OCI-LY1 (cell line): Measurements from ENCODE around the gene PLCB2.

ENCODE experiments used
- H2AFZ ChIP-seq: fragments of 200-600 bp; sonication (generic), shearing (Covaris generic); 2 replicates; pipeline ENCODE4 v1.6.0; 2014; ENCODE audit warnings: antibody characterized with exemption, mild to moderate bottlenecking, low read length
- H3F3A ChIP-seq: fragments of 200-600 bp; sonication (generic), shearing (Covaris generic); 2 replicates; pipeline ENCODE4 v1.6.0; 2014; ENCODE audit warnings: mild to moderate bottlenecking, antibody characterized with exemption, low read length, moderate library complexity; ENCODE audit not compliant: insufficient read depth
- H3K27ac ChIP-seq: fragments of 200-600 bp; sonication (generic); 2 replicates; pipeline ENCODE4 v1.5.1; 2014; ENCODE audit warnings: low read length, mixed run types, mild to moderate bottlenecking, low read depth; ENCODE audit not compliant: poor library complexity, severe bottlenecking
- H3K27me3 ChIP-seq: fragments of 200-600 bp; sonication (generic); 2 replicates; pipeline ENCODE4 v1.6.0; 2014; ENCODE audit warnings: antibody characterized with exemption, mild to moderate bottlenecking, low read length, moderate library complexity; ENCODE audit not compliant: insufficient read depth
- H3K36me3 ChIP-seq: fragments of 200-600 bp; sonication (generic); 2 replicates; pipeline ENCODE4 v1.6.1; 2014; ENCODE audit warnings: mild to moderate bottlenecking, antibody characterized with exemption, low read length, moderate library complexity, mixed read lengths; ENCODE audit not compliant: insufficient read depth
- H3K4me1 ChIP-seq: fragments of 200-600 bp; sonication (generic); 2 replicates; pipeline ENCODE4 v1.5.1; 2014; ENCODE audit warnings: mild to moderate bottlenecking, low read length, moderate library complexity; ENCODE audit not compliant: insufficient read depth, severe bottlenecking
- H3K4me2 ChIP-seq: fragments of 200-600 bp; sonication (generic), shearing (Covaris generic); 2 replicates; pipeline ENCODE4 v1.6.1; 2014; ENCODE audit warnings: low read length
- H3K4me3 ChIP-seq: fragments of 200-600 bp; sonication (generic); 2 replicates; pipeline ENCODE4 v1.5.1; 2014; ENCODE audit warnings: low read length, low read depth, mild to moderate bottlenecking, mixed read lengths; ENCODE audit not compliant: poor library complexity, severe bottlenecking
- H3K79me2 ChIP-seq: fragments of 200-600 bp; shearing (Covaris generic); 2 replicates; pipeline ENCODE4 v1.6.1; 2016; ENCODE audit warnings: mixed run types, low read length, mixed read lengths; ENCODE audit not compliant: insufficient read depth
- H3K9ac ChIP-seq: fragments of 200-600 bp; sonication (generic), shearing (Covaris generic); 2 replicates; pipeline ENCODE4 v1.6.1; 2014; ENCODE audit warnings: mild to moderate bottlenecking, low read length, mixed read lengths
- H3K9me2 ChIP-seq: fragments of 200-600 bp; sonication (generic), shearing (Covaris generic); 2 replicates; pipeline ENCODE4 v1.6.1; 2014; ENCODE audit warnings: low read depth, mild to moderate bottlenecking, low read length, mixed read lengths
- H3K9me3 ChIP-seq: fragments of 200-600 bp; shearing (Covaris generic); 2 replicates; pipeline ENCODE4 v1.6.1; 2014; ENCODE audit warnings: low read length, mixed read lengths
- H4K20me1 ChIP-seq: fragments of 200-600 bp; sonication (generic), shearing (Covaris generic); 2 replicates; pipeline ENCODE4 v1.6.0; 2016; ENCODE audit warnings: mild to moderate bottlenecking, low read length; ENCODE audit not compliant: insufficient read depth
- EZH2 ChIP-seq: fragments of 200-600 bp; sonication (generic), shearing (Covaris generic); IDR thresholded peaks from 2 replicates; pipeline ENCODE4 v1.8.0; 2017; ENCODE audit warnings: borderline replicate concordance, mixed run types, mild to moderate bottlenecking, antibody characterized with exemption, low read length, moderate library complexity, mixed read lengths
- TF ChIP-seq, protein P1 (sequence below): fragments of 200-600 bp; sonication (generic), shearing (Covaris generic); IDR thresholded peaks from 2 replicates; pipeline ENCODE4 v1.5.1; 2017; ENCODE audit warnings: mild to moderate bottlenecking, antibody characterized with exemption, low read length, moderate library complexity, mixed read lengths

The PLCB2 gene

DNA sequence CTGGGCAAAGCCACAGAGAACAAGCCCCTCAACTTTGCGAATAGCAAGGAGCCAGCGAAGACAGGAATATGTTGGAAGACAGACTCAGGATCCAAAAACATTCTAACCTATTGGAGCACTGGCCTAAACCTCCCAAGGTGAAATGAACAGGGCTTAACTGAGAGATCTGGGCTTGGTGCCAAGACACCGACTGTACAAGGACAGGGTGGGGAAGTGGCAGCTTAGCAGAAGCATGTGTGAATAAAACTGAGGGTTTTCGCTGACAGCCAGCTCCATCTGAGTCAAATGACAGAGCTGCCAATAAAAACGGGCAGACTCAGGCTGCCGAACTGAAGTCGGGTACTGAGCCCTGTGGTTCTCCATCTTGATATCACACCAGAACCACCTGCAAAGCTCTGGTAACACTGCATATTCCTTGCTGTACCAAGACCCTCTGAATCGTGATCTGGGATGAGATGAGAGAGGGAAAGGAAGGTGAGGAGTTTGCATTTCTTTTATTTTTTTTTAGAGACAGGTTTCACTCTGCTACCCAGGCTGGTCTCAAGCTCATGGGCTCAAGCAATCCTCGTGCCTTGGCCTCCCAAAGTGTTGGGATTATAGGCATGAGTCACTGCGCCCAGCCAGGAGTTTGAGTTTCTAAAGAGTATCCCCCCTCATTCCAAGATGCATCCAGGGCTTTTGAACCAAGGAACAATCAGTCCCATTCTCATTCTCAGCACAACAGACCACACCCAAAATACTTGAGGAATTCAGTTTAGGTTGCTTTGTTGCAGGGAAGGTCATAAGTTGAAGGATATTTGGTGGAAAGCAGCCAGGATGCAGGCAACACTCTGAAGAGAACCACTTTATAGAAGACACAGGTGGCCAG lies 6.0 kb upstream of the PLCB2 start:
- no peaks in the 10 kb centered on the region for H3F3A ChIP-seq
- H4K20me1 ChIP-seq: no peaks in the 10 kb centered on the region
- H3K9me2 ChIP-seq: no peaks in the 10 kb centered on the region
- TF ChIP-seq EZH2: no peak
- TF ChIP-seq, protein P1, sequence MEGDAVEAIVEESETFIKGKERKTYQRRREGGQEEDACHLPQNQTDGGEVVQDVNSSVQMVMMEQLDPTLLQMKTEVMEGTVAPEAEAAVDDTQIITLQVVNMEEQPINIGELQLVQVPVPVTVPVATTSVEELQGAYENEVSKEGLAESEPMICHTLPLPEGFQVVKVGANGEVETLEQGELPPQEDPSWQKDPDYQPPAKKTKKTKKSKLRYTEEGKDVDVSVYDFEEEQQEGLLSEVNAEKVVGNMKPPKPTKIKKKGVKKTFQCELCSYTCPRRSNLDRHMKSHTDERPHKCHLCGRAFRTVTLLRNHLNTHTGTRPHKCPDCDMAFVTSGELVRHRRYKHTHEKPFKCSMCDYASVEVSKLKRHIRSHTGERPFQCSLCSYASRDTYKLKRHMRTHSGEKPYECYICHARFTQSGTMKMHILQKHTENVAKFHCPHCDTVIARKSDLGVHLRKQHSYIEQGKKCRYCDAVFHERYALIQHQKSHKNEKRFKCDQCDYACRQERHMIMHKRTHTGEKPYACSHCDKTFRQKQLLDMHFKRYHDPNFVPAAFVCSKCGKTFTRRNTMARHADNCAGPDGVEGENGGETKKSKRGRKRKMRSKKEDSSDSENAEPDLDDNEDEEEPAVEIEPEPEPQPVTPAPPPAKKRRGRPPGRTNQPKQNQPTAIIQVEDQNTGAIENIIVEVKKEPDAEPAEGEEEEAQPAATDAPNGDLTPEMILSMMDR: no peak
- no peaks in the 10 kb centered on the region for H3K79me2 ChIP-seq
- H3K9ac ChIP-seq: no peak overlapping the region
- H3K9me3 ChIP-seq: no peaks in the 10 kb centered on the region
- no peak overlapping the region for H2AFZ ChIP-seq
- H3K36me3 ChIP-seq: no peaks in the 10 kb centered on the region
- H3K4me3 ChIP-seq: no peak overlapping the region
- peak overlapping the region; percentile 2; the same call in 1 of the 2 replicates for H3K4me2 ChIP-seq
- no peak overlapping the region for H3K27ac ChIP-seq
- peaks cover 13% of the 10 kb centered on the region for H3K4me1 ChIP-seq
- no peaks in the 10 kb centered on the region for H3K27me3 ChIP-seq

DNA sequence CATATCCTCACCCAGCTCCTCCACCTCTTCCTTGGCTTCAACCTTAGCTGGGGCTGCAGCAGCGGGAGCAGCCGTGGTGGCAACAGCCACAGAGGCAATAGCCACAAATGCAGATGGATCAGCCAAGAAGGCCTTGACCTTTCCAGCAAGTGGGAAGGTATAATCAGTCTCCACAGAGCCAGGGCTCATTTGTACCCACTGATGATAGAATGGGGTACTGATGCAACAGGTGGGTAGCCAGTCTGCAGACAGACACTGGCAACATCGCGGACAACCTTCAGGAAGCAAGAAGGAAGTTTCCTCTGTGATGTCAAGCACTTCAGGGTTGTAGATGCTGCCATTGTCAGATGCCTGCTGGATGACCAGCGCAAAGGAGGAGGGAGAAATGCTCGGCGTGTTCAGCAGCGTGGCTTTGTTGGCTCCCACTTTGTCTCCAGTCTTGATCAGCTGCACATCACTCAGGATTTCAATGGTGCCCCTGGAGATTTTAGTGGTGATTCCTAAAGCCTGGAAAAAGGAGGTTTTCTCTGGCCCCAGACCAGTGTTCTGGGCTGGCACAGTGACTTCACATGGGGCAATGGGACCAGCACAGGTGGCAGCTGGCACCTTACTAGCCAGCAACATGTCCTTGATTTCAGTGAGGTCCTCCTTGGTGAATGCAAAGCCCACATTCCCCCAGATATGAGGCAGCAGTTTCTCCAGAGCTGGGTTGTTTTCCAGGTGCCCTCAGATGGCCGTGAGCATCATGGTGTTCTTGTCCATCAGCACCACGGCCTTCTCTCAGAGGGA lies 4.8 kb upstream of the PLCB2 start:
- Histone ChIP-seq H3K27me3 (no peaks in the 10 kb centered on the region), H3K9me2 (no peaks in the 10 kb centered on the region)

DNA sequence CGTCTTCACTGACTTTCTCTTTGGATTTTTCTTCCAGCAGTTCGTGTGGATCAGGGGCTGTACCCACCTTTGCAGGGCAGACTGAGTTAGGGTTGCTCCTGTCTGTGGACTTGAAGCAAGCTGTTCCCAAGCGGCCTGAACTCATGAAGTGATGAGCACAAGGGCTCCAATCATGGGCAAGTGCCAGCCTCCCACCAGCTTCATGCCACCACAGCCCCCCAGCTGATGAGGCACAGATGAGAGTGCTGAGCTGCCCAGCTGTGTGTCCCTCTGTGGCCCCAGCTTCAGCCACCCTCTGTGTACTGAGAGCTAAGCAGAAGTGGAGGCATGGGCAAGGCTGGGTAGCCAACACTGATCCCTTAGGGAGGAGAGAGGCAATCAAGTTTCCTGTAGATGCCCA lies 3.3 kb upstream of the PLCB2 start:
- no peak overlapping the region for H3K9ac ChIP-seq
- no peak overlapping the region for H3K4me3 ChIP-seq
- no peak overlapping the region for H3K4me2 ChIP-seq
- H3K36me3 ChIP-seq: no peaks in the 10 kb centered on the region
- peaks cover 29% of the 10 kb centered on the region for H3K4me1 ChIP-seq
- H3K9me3 ChIP-seq: no peaks in the 10 kb centered on the region
- no peaks in the 10 kb centered on the region for H3K27me3 ChIP-seq
- H3F3A ChIP-seq: no peaks in the 10 kb centered on the region
- H3K27ac ChIP-seq: no peak overlapping the region
- H4K20me1 ChIP-seq: no peaks in the 10 kb centered on the region
- H2AFZ ChIP-seq: no peak overlapping the region
- no peaks in the 10 kb centered on the region for H3K9me2 ChIP-seq
- no peaks in the 10 kb centered on the region for H3K79me2 ChIP-seq
- TF ChIP-seq EZH2: no peak
- TF ChIP-seq, protein P1: no peak

More for the DNA sequence above, 4.8 kb upstream of the PLCB2 start:
- H2AFZ ChIP-seq: no peak overlapping the region
- no peak overlapping the region for H3K4me2 ChIP-seq
- peaks cover 25% of the 10 kb centered on the region for H3K4me1 ChIP-seq
- no peaks in the 10 kb centered on the region for H3K9me3 ChIP-seq
- no peaks in the 10 kb centered on the region for H3K36me3 ChIP-seq
- H3K9ac ChIP-seq: no peak overlapping the region
- TF ChIP-seq EZH2: no peak
- H3K79me2 ChIP-seq: no peaks in the 10 kb centered on the region
- no peaks in the 10 kb centered on the region for H4K20me1 ChIP-seq
- H3K27ac ChIP-seq: no peak overlapping the region
- no peak overlapping the region for H3K4me3 ChIP-seq
- no peaks in the 10 kb centered on the region for H3F3A ChIP-seq
